Measurements from ENCODE around the gene DISC1.

Gene DISC1

GRCh38 chr1:231993968-231994455 is 367.4 kb downstream of the DISC1 start:
- DNase-seq (ENCODE audit: low spot score): no peak

DNA sequence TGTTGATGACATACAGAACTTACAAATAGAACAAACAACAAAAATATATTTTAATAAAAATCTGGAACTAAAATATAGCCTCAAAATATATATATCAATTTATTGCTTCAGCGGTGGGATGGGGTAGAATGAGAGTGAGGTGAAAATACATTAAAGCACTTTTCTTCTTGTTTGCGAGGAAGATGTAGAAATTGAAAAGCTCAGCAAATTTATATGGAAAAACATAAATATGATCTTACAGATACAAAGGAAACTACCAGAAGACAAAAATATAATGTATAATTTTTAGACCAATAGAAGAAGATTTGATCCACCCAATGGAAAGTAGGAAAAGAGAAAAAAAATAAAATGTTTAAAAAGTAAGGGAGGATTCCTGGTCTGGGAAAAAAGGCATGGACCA is 372.2 kb downstream of the DISC1 start:
- DNase-seq (ENCODE audit: low spot score): no peak

GRCh38 chr1:232005300-232005699 is 378.7 kb downstream of the DISC1 start:
- DNase-seq (ENCODE audit: low spot score): no peak

- no peak for DNase-seq (ENCODE audit: low spot score)
Measured at GRCh38 chr1:232009741-232010140, 383.2 kb downstream of the DISC1 start.

DNA sequence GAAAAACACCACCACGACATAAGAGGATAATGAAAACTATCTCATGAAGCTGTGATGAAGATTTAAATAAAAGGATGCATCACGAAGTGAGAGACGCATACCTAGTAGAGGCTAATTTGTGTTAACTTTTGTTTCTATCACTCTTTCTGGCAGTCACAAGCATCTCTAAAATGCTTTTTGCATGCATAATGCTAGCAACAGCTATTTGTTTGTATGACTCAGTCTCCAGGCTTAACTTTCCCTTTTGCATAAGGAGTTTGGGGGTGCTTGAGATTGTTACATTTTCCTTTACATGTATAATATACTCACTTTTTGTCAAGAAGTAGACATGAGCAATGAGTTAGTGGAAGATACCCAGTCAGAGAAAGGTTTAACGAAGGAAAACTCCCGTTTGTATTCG is 385.4 kb downstream of the DISC1 start:
- no peak for DNase-seq (ENCODE audit: low spot score)

- peak; percentile 7 for DNase-seq (ENCODE audit: low spot score)
Measured at GRCh38 chr1:232012773-232013386, 386.3 kb downstream of the DISC1 start.

DNA sequence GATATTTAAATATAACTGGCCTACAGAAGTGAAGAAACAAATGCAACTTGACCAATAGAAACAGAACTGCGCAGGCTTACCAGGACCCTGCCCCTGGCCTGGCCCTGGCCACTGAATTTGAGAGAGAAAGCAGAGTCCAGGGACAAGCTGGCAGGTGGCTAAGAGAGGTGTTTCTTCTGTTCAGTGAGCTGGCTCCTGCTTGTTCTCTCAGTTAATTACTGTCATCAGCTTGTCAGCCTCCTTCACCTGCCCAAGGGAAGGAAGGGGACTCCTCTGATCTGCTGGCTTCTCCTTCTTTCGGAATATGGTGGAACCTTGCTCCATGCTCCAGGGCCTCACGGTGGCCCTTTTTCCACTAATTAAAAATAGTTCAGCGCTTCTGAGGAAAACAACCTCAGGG is 388.4 kb downstream of the DISC1 start:
- no peak for DNase-seq (ENCODE audit: low spot score)

- no peak for DNase-seq (ENCODE audit: low spot score)
Measured at GRCh38 chr1:232016616-232017015, 390.0 kb downstream of the DISC1 start.

DNA sequence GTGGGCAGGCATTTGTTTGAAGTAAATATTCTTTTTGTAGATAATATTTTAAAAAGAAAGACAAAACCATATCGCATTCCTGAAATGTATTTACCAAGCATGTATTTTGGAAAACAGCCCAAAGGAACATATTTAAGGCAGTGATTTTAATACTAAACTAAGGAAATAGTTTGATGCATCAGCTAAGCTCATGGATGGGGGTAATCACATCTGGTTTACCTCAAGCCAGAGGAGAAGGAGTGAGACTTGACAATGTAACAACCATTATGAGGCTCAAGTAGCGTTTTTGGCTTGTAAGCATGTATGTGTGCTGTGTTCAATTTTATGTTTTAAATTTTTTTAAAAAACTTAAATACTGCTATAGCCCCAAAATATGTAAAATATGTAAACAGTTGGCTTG is 390.5 kb downstream of the DISC1 start:
- no peak for DNase-seq (ENCODE audit: low spot score)

DNA sequence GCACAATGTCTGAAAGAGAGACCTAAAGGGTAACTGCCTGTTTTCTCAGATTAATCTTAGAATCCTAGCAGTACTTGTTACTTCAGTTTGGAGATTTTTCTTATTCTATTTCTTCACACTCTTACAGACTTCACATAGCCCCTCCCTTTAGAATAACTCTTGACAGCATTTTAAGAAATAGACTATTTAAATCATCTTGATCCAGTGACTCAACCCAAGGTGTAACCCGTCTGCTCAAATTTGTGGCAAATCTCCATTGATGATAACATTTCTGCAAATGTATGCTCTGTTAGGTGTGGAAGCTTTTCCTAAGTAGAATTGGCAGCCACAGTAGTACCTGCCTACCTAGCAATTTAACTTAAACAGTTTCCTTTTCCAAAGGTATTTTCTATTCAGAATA is 391.2 kb downstream of the DISC1 start:
- no peak for DNase-seq (ENCODE audit: low spot score)

DNA sequence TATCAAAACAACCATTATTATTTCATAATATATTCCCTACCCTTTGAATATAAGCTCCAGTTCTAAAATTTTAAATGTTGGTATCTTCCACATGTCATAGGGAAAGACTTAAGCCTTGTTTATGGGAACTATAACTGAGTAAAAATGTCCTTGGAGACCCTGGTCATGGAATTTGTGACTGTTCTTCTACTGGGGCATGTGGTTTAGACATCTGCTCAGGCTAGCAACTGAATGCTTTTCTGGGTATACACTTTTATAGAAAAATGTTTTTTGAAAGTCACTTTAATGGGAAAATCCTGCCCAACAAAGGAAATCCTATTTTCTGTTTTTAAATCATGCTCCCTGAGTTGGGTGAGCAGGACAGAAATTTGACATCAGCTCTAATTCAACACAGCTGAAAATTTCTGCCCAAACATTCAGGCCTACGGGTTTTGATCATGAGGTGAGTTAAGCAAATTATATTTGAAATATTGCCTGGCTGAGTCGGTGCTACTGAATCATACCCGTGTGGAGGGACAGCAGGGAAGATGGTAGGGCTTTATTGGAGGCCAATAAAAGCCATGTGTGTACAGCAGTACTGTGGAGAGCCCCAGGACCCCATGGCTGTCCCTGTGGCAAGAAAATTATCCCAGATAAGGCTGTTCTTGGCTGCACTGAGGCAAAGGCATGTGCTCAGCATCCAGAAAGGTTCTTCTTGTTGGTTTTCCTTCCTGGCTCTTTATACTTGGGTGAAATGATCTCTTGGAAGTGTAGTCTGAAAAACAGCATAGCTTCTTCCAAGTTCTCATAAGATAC is 391.8 kb downstream of the DISC1 start:
- no peak for DNase-seq (ENCODE audit: low spot score)

DNA sequence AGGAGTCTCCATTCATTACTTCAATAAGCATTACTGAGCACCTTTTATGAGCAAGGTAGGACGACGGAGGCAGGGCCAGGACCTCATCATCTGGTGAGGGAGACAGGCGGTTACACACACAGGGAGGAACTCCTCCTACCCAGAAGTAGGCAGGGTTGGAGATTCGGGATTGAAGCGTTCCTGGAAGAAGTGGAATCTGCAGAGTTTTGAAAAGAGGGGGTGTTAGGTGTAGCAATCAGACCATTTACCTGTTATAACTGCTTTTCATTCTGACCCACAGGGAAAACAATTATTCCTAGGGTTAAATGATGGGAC is 392.4 kb downstream of the DISC1 start:
- DNase-seq (ENCODE audit: low spot score): no peak

DNA sequence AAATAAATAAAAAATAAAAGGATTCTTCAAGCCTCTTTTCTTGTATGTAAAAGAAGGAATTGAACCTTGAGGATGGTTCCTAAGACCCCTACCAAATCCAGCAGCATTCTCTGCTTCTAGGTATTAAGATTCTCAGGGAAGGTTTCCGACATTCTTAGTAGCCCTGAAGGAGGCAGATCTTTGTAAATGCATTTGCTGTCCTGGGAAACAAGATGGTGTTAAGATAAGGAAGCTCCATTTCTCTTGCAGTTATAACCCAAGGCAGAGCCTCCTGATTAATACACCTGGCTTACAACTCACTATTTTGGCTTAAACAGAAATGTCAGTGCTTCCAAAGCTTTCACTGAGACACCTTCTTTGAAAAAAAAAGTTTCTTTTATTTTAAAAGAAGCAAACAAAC is 393.8 kb downstream of the DISC1 start:
- DNase-seq (ENCODE audit: low spot score): no peak

- no peak for DNase-seq (ENCODE audit: low spot score)
Measured at GRCh38 chr1:232029315-232029714, 402.7 kb downstream of the DISC1 start.

DNA sequence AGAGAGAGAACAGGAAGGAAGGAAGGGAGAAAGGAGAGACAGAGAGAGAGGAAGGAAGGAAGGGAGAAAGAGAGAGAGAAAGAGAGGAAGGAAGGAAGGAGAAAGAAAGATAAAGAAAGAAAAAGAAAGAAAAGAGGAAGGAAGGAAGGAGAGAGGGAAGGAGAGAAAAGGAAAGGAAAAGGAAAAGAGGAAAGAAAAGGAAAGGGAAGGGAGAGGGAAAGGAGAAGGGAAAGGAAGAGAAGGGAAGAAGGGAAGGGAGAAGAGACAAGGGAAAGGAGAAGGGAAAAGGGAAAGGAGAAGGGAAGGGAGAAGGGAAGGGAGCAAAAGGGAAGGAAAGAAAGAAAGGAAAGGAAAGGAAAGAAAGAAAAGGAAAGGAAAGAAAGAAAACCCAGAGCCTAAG is 404.6 kb downstream of the DISC1 start:
- DNase-seq (ENCODE audit: low spot score): no peak

GRCh38 chr1:232033285-232033684 is 406.7 kb downstream of the DISC1 start:
- no peak for DNase-seq (ENCODE audit: low spot score)

DNA sequence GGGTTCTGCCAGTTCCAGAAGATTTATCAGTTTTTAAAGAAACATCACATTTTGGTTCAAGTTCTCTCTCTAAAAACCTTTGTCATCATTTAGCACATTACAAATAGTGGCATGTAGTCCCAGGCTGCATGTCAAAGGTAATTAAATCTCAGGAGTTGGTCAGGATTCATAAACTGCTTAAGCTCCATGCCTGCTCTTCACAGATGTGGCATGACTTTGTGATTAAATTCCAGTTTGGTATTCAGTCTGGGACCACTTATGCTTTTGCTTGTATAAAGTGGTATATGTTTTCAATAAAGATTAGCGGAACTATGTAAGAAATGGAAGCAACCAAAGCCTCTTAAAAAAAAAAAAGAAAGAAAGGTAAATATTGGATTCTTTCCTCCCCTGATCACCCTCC is 408.0 kb downstream of the DISC1 start:
- DNase-seq (ENCODE audit: low spot score): no peak

- peak; percentile 65 for DNase-seq (ENCODE audit: low spot score)
Measured at GRCh38 chr1:232036181-232036933, 409.8 kb downstream of the DISC1 start.

- no peak for DNase-seq (ENCODE audit: low spot score)
Measured at GRCh38 chr1:232037774-232038388, 411.3 kb downstream of the DISC1 start.

- peak; percentile 92 for DNase-seq (ENCODE audit: low spot score)
Measured at GRCh38 chr1:232038706-232039677, 412.4 kb downstream of the DISC1 start.

DNA sequence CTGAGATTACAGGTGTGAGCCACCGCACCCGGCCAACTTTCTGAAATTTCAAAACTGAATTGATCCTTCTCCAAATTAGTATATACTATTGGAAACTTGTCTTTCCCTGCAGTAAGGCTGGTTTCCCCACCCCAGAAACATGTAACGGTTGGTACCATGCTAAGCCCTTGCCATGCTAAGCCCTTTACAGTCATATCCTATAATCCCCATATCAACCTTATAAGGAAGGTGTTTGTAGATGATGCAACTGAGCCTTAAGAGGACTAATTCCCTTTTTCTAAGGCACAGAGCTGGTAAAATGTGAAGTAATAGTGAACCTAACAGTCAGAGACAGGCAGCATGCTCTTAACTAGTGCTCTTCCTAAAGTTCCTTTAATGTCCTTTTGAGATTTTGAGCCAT is 413.7 kb downstream of the DISC1 start:
- DNase-seq (ENCODE audit: low spot score): no peak
